HEK293 (cell line): ENCODE data around the gene ENTREP3.

Source experiments
- EGR2 ChIP-seq: fragments of 450-650 bp; formaldehyde crosslinking; IDR thresholded peaks from 2 replicates; pipeline ENCODE4 v1.5.1; 2016; ENCODE audit warnings: low read depth, missing biosample characterization, missing genetic modification characterization
- GLI4 ChIP-seq: fragments of 450-650 bp; formaldehyde crosslinking; IDR thresholded peaks from 2 replicates; pipeline ENCODE4 v1.5.1; 2016; ENCODE audit warnings: missing biosample characterization, missing genetic modification characterization
- KLF8 ChIP-seq: fragments of 450-650 bp; formaldehyde crosslinking; IDR thresholded peaks from 2 replicates; pipeline ENCODE4 v1.5.1; 2016; ENCODE audit warnings: missing biosample characterization, missing genetic modification characterization
- MEIS1 ChIP-seq: sonication (generic); formaldehyde crosslinking; IDR thresholded peaks from 2 replicates; pipeline ENCODE4 v1.8.1; 2022; ENCODE audit warnings: missing genetic modification reagents, mild to moderate bottlenecking, borderline replicate concordance
- MYNN ChIP-seq: fragments of 450-650 bp; formaldehyde crosslinking; IDR thresholded peaks from 2 replicates; pipeline ENCODE4 v1.5.1; 2016; ENCODE audit warnings: missing biosample characterization, missing genetic modification characterization, borderline replicate concordance
- OSR2 ChIP-seq: fragments of 450-650 bp; formaldehyde crosslinking; IDR thresholded peaks from 2 replicates; pipeline ENCODE4 v1.5.1; 2016; ENCODE audit warnings: missing biosample characterization, missing genetic modification characterization
- PBX3 ChIP-seq: sonication (generic); formaldehyde crosslinking; IDR thresholded peaks from 2 replicates; pipeline ENCODE4 v1.8.1; 2022; ENCODE audit warnings: mild to moderate bottlenecking, moderate library complexity, missing genetic modification reagents
- SALL2 ChIP-seq: fragments of 450-650 bp; formaldehyde crosslinking; IDR thresholded peaks from 2 replicates; pipeline ENCODE4 v1.5.0; 2017; ENCODE audit warnings: missing biosample characterization, mild to moderate bottlenecking, missing genetic modification characterization, borderline replicate concordance
- SCRT2 ChIP-seq: fragments of 450-650 bp; formaldehyde crosslinking; IDR thresholded peaks from 2 replicates; pipeline ENCODE4 v1.5.1; 2016; ENCODE audit warnings: missing biosample characterization, missing genetic modification characterization
- SP2 ChIP-seq: fragments of 450-650 bp; formaldehyde crosslinking; IDR thresholded peaks from 2 replicates; pipeline ENCODE4 v1.5.1; 2016; ENCODE audit warnings: missing biosample characterization, missing genetic modification characterization
- YY1 ChIP-seq: fragments of 450-650 bp; formaldehyde crosslinking; IDR thresholded peaks from 2 replicates; pipeline ENCODE4 v1.5.1; 2018; ENCODE audit warnings: missing biosample characterization, missing genetic modification characterization
- ZBTB17 ChIP-seq: fragments of 450-650 bp; formaldehyde crosslinking; IDR thresholded peaks from 2 replicates; pipeline ENCODE4 v1.5.1; 2016; ENCODE audit warnings: missing biosample characterization, missing genetic modification characterization
- ZBTB20 ChIP-seq: fragments of 450-650 bp; formaldehyde crosslinking; IDR thresholded peaks from 2 replicates; pipeline ENCODE4 v1.5.1; 2016; ENCODE audit warnings: missing biosample characterization, missing genetic modification characterization
- ZEB2 ChIP-seq: fragments of 450-650 bp; formaldehyde crosslinking; IDR thresholded peaks from 2 replicates; pipeline ENCODE4 v1.5.1; 2016; ENCODE audit warnings: missing biosample characterization, missing genetic modification characterization
- ZIC2 ChIP-seq: fragments of 450-650 bp; formaldehyde crosslinking; IDR thresholded peaks from 2 replicates; pipeline ENCODE4 v1.5.1; 2016; ENCODE audit warnings: missing biosample characterization, missing genetic modification characterization
- ZNF10 ChIP-seq: fragments of 450-650 bp; formaldehyde crosslinking; IDR thresholded peaks from 2 replicates; pipeline ENCODE4 v1.5.1; 2017; ENCODE audit warnings: missing biosample characterization, missing genetic modification characterization
- ZNF112 ChIP-seq: fragments of 450-650 bp; formaldehyde crosslinking; IDR thresholded peaks from 2 replicates; pipeline ENCODE4 v1.5.0; 2017; ENCODE audit warnings: missing biosample characterization, missing genetic modification characterization
- ZNF114 ChIP-seq: fragments of 450-650 bp; formaldehyde crosslinking; IDR thresholded peaks from 2 replicates; pipeline ENCODE4 v1.5.0; 2017; ENCODE audit warnings: missing biosample characterization, missing genetic modification characterization
- ZNF155 ChIP-seq: fragments of 450-650 bp; formaldehyde crosslinking; IDR thresholded peaks from 2 replicates; pipeline ENCODE4 v1.5.1; 2016; ENCODE audit warnings: missing biosample characterization, missing genetic modification characterization
- ZNF157 ChIP-seq: fragments of 450-650 bp; formaldehyde crosslinking; IDR thresholded peaks from 2 replicates; pipeline ENCODE4 v1.5.1; 2016; ENCODE audit warnings: missing biosample characterization, missing genetic modification characterization
- ZNF16 ChIP-seq: fragments of 450-650 bp; formaldehyde crosslinking; IDR thresholded peaks from 2 replicates; pipeline ENCODE4 v1.5.1; 2016; ENCODE audit warnings: low read depth, missing biosample characterization, missing genetic modification characterization
- ZNF169 ChIP-seq: fragments of 450-650 bp; formaldehyde crosslinking; IDR thresholded peaks from 2 replicates; pipeline ENCODE4 v1.5.1; 2016; ENCODE audit warnings: missing biosample characterization, missing genetic modification characterization
- ZNF184 ChIP-seq: fragments of 450-650 bp; IDR thresholded peaks from 2 replicates; pipeline ENCODE4 v1.5.1; 2018; ENCODE audit warnings: missing biosample characterization, mild to moderate bottlenecking, missing genetic modification characterization
- ZNF19 ChIP-seq: fragments of 450-650 bp; formaldehyde crosslinking; IDR thresholded peaks from 2 replicates; pipeline ENCODE4; 2016; ENCODE audit warnings: missing biosample characterization, missing genetic modification characterization, low read depth
- ZNF211 ChIP-seq: fragments of 450-650 bp; formaldehyde crosslinking; IDR thresholded peaks from 2 replicates; pipeline ENCODE4 v1.5.1; 2016; ENCODE audit warnings: low read depth, missing biosample characterization, missing genetic modification characterization
- ZNF221 ChIP-seq: fragments of 450-650 bp; formaldehyde crosslinking; IDR thresholded peaks from 2 replicates; pipeline ENCODE4 v1.5.1; 2017; ENCODE audit warnings: missing biosample characterization, missing genetic modification characterization, borderline replicate concordance
- ZNF23 ChIP-seq: fragments of 450-650 bp; formaldehyde crosslinking; IDR thresholded peaks from 2 replicates; pipeline ENCODE4 v1.5.1; 2016; ENCODE audit warnings: missing biosample characterization, missing genetic modification characterization, borderline replicate concordance
- ZNF239 ChIP-seq: fragments of 450-650 bp; formaldehyde crosslinking; IDR thresholded peaks from 2 replicates; pipeline ENCODE4 v1.5.1; 2016; ENCODE audit warnings: missing biosample characterization, missing genetic modification characterization
- ZNF341 ChIP-seq: fragments of 450-650 bp; formaldehyde crosslinking; IDR thresholded peaks from 2 replicates; pipeline ENCODE4; 2016; ENCODE audit warnings: low read depth, missing biosample characterization, missing genetic modification characterization
- ZNF37A ChIP-seq: fragments of 450-650 bp; IDR thresholded peaks from 2 replicates; pipeline ENCODE4 v1.5.1; 2018; ENCODE audit warnings: missing biosample characterization, missing genetic modification characterization
- ZNF391 ChIP-seq: fragments of 450-650 bp; formaldehyde crosslinking; IDR thresholded peaks from 2 replicates; pipeline ENCODE4 v1.5.1; 2016; ENCODE audit warnings: low read depth, missing biosample characterization, missing genetic modification characterization, borderline replicate concordance
- ZNF416 ChIP-seq: fragments of 450-650 bp; formaldehyde crosslinking; IDR thresholded peaks from 2 replicates; pipeline ENCODE4 v1.5.1; 2016; ENCODE audit warnings: missing biosample characterization, missing genetic modification characterization
- ZNF473 ChIP-seq: fragments of 450-650 bp; formaldehyde crosslinking; IDR thresholded peaks from 2 replicates; pipeline ENCODE4 v1.5.1; 2017; ENCODE audit warnings: missing biosample characterization, missing genetic modification characterization
- ZNF501 ChIP-seq: fragments of 450-650 bp; formaldehyde crosslinking; IDR thresholded peaks from 2 replicates; pipeline ENCODE4 v1.5.1; 2016; ENCODE audit warnings: missing biosample characterization, missing genetic modification characterization
- ZNF529 ChIP-seq: fragments of 450-650 bp; formaldehyde crosslinking; IDR thresholded peaks from 2 replicates; pipeline ENCODE4 v1.5.1; 2017; ENCODE audit warnings: missing genetic modification characterization, missing biosample characterization; ENCODE audit not compliant: insufficient replicate concordance
- ZNF548 ChIP-seq: fragments of 450-650 bp; formaldehyde crosslinking; IDR thresholded peaks from 2 replicates; pipeline ENCODE4 v1.5.1; 2016; ENCODE audit warnings: missing biosample characterization, missing genetic modification characterization
- ZNF626 ChIP-seq: fragments of 450-650 bp; sonication (Bioruptor Pico); formaldehyde crosslinking; IDR thresholded peaks from 2 replicates; pipeline ENCODE4 v1.5.1; 2018; ENCODE audit warnings: missing biosample characterization, missing genetic modification characterization, inconsistent platforms
- ZNF677 ChIP-seq: fragments of 450-650 bp; IDR thresholded peaks from 2 replicates; pipeline ENCODE4 v1.5.0; 2018; ENCODE audit warnings: missing biosample characterization, mild to moderate bottlenecking, missing genetic modification characterization, moderate library complexity
- ZNF701 ChIP-seq: fragments of 450-650 bp; formaldehyde crosslinking; IDR thresholded peaks from 2 replicates; pipeline ENCODE4 v1.5.1; 2016; ENCODE audit warnings: missing biosample characterization, missing genetic modification characterization
- ZNF843 ChIP-seq: fragments of 450-650 bp; formaldehyde crosslinking; IDR thresholded peaks from 2 replicates; pipeline ENCODE4 v1.5.1; 2016; ENCODE audit warnings: missing biosample characterization, missing genetic modification characterization
- ZSCAN16 ChIP-seq: fragments of 450-650 bp; formaldehyde crosslinking; IDR thresholded peaks from 2 replicates; pipeline ENCODE4 v1.5.1; 2016; ENCODE audit warnings: missing biosample characterization, missing genetic modification characterization
- ZSCAN4 ChIP-seq: fragments of 450-650 bp; formaldehyde crosslinking; IDR thresholded peaks from 2 replicates; pipeline ENCODE4 v1.5.1; 2017; ENCODE audit warnings: missing biosample characterization, missing genetic modification characterization

Gene ENTREP3

GRCh38 chr1:155244368-155245162 is 10.7 kb downstream of the ENTREP3 start (continued):
- peak; percentile 90 for TF ChIP-seq ZSCAN4 (tag by site-specific recombination)
- TF ChIP-seq ZNF16 (tag by site-specific recombination), result no peak
- peak; percentile 96 for TF ChIP-seq SP2
- peak; percentile 100 for TF ChIP-seq ZNF391 (tag by site-specific recombination)
- peak; percentile 80 for TF ChIP-seq ZNF184
- TF ChIP-seq ZNF37A, result no peak
- no peak for TF ChIP-seq PBX3 (CRISPR knock-in tag)
- TF ChIP-seq SCRT2 (tag by site-specific recombination), result peak; percentile 100
- peak; percentile 89 for TF ChIP-seq ZNF23 (tag by site-specific recombination)
- peak; percentile 90 for TF ChIP-seq MYNN (tag by site-specific recombination)
- peak; percentile 94 for TF ChIP-seq ZNF169 (tag by site-specific recombination)
- peak; percentile 69; the same call in 1 of the 2 replicates for TF ChIP-seq ZNF548
- peak; percentile 100 for TF ChIP-seq GLI4 (tag by site-specific recombination)
- no peak; the same call in 1 of the 2 replicates for TF ChIP-seq ZNF626 (tag by site-specific recombination)
- peak; percentile 100 for TF ChIP-seq ZNF501 (tag by site-specific recombination)
- TF ChIP-seq ZNF843 (tag by site-specific recombination), result peak; percentile 99
- peak; percentile 81 for TF ChIP-seq ZNF341 (tag by site-specific recombination)
- TF ChIP-seq ZBTB17 (tag by site-specific recombination), result peak; percentile 100
- TF ChIP-seq YY1, result peak; percentile 92
- TF ChIP-seq OSR2, result peak; percentile 90
- TF ChIP-seq ZNF157 (tag by site-specific recombination), result peak; percentile 66
- TF ChIP-seq ZNF416 (tag by site-specific recombination), result peak; percentile 65; the same call in 1 of the 2 replicates
- no peak for TF ChIP-seq ZNF473 (tag by site-specific recombination)
- TF ChIP-seq ZNF701 (tag by site-specific recombination), result peak; percentile 82; the same call in 1 of the 2 replicates
- peak; percentile 98 for TF ChIP-seq SALL2
- TF ChIP-seq ZSCAN16, result peak; percentile 95
- peak; percentile 88; the same call in 1 of the 2 replicates for TF ChIP-seq ZBTB20
- TF ChIP-seq ZNF10 (tag by site-specific recombination), result peak; percentile 85; the same call in 1 of the 2 replicates
- no peak; the same call in 1 of the 2 replicates for TF ChIP-seq ZNF221 (tag by site-specific recombination)
- TF ChIP-seq ZNF155 (tag by site-specific recombination), result peak; percentile 96
- no peak for TF ChIP-seq ZNF529 (tag by site-specific recombination)
- TF ChIP-seq ZIC2, result peak; percentile 99
- peak; percentile 96 for TF ChIP-seq ZNF239 (tag by site-specific recombination)
- no peak for TF ChIP-seq MEIS1 (CRISPR knock-in tag)
- TF ChIP-seq ZNF677 (tag by site-specific recombination), result peak; percentile 65
- TF ChIP-seq ZEB2 (tag by site-specific recombination), result peak; percentile 100
- peak; percentile 72; the same call in 1 of the 2 replicates for TF ChIP-seq ZNF211
- TF ChIP-seq KLF8, result peak; percentile 100
- TF ChIP-seq ZNF114 (tag by site-specific recombination), result no peak
- TF ChIP-seq ZNF112 (tag by site-specific recombination), result no peak
- peak; percentile 99 for TF ChIP-seq ZNF19 (tag by site-specific recombination)
- peak; percentile 89 for TF ChIP-seq EGR2 (tag by site-specific recombination)
